CD1c-positive myeloid dendritic cell (primary cell): ENCODE data around the gene ADD1.

Source experiments
- DNase-seq: peaks from one replicate; pipeline ENCODE4 v3.0.0-alpha.2; 2016; ENCODE audit errors: extremely low spot score

ADD1 gene

GRCh38 chr4:2963966-2964471 lies 120.4 kb downstream of the ADD1 start:
- no peak for DNase-seq

- DNase-seq, result no peak
These were observed 121.1 kb downstream of the ADD1 start for GRCh38 chr4:2964706-2965258.

GRCh38 chr4:2965262-2965661 lies 121.6 kb downstream of the ADD1 start:
- no peak for DNase-seq

- DNase-seq, result no peak
These were observed 124.7 kb downstream of the ADD1 start for GRCh38 chr4:2968381-2968780.

- no peak for DNase-seq
These were observed 127.6 kb downstream of the ADD1 start for GRCh38 chr4:2971275-2971674.

- peak; percentile 75 for DNase-seq
These were observed 133.8 kb downstream of the ADD1 start for GRCh38 chr4:2977211-2978088.
